ENCODE results near the gene INA.
A peak's percentile ranks its signal among the peaks of the same experiment; 100 is the strongest.

Gene INA

GRCh38 chr10:103273041-103273441 is 3.9 kb upstream of the INA start:
- DNase-seq (ENCODE audit: low read depth), result peak; percentile 100

- DNase-seq (ENCODE audit: low read depth), result no peak
These were observed 565 bp upstream of the INA start for GRCh38 chr10:103276251-103276895.

GRCh38 chr10:103277713-103278536 is 987 bp downstream of the INA start:
- no peak for DNase-seq (ENCODE audit: low read depth)

- no peak for DNase-seq (ENCODE audit: low read depth)
These were observed 1.5 kb downstream of the INA start for GRCh38 chr10:103278537-103278823.

GRCh38 chr10:103278862-103279298 is 1.9 kb downstream of the INA start:
- DNase-seq (ENCODE audit: low read depth), result no peak

- DNase-seq (ENCODE audit: low read depth), result no peak
These were observed 3.1 kb downstream of the INA start for GRCh38 chr10:103280031-103280430.

GRCh38 chr10:103280506-103280905 is 3.6 kb downstream of the INA start:
- DNase-seq (ENCODE audit: low read depth), result no peak

GRCh38 chr10:103281753-103282152 is 4.8 kb downstream of the INA start:
- no peak for DNase-seq (ENCODE audit: low read depth)

GRCh38 chr10:103282961-103283360 is 6.0 kb downstream of the INA start:
- DNase-seq (ENCODE audit: low read depth), result no peak

GRCh38 chr10:103284170-103284569 is 7.2 kb downstream of the INA start:
- DNase-seq (ENCODE audit: low read depth), result peak; percentile 71

GRCh38 chr10:103287992-103288391 is 11.1 kb downstream of the INA start:
- no peak for DNase-seq (ENCODE audit: low read depth)

- DNase-seq (ENCODE audit: low read depth), result no peak
These were observed 14.7 kb downstream of the INA start for GRCh38 chr10:103291588-103291987.

- DNase-seq (ENCODE audit: low read depth), result peak; percentile 49
These were observed 18.6 kb downstream of the INA start for GRCh38 chr10:103295374-103296015.

- no peak for DNase-seq (ENCODE audit: low read depth)
These were observed 30.7 kb downstream of the INA start for GRCh38 chr10:103307594-103307993.

GRCh38 chr10:103310197-103310596 is 33.3 kb downstream of the INA start:
- no peak for DNase-seq (ENCODE audit: low read depth)

GRCh38 chr10:103316087-103316486 is 39.1 kb downstream of the INA start:
- DNase-seq (ENCODE audit: low read depth), result no peak

GRCh38 chr10:103327906-103328305 is 51.0 kb downstream of the INA start:
- no peak for DNase-seq (ENCODE audit: low read depth)

- DNase-seq (ENCODE audit: low read depth), result no peak
These were observed 57.1 kb downstream of the INA start for GRCh38 chr10:103333934-103334520.

- DNase-seq (ENCODE audit: low read depth), result no peak
These were observed 57.6 kb downstream of the INA start for GRCh38 chr10:103334567-103334966.

GRCh38 chr10:103336370-103336769 is 59.4 kb downstream of the INA start:
- no peak for DNase-seq (ENCODE audit: low read depth)

Data from GM04503 (cell line).